H1 (cell line): ENCODE measurements around the gene OSBPL6. TPM values are rescaled to one million over a fixed set of nuclear protein-coding genes. Genes with fewer than 3 reads are reported as not detected.

Source experiments
- CTCF ChIA-PET: fragments of 300-600 bp; sonication (Branson Sonifier 250); formaldehyde crosslinking; loops from one replicate; lab custom pipeline; 2021; ENCODE audit not compliant: partially characterized antibody; lab: Charles Lee
- POLR2A ChIA-PET: fragments of 300-600 bp; sonication (Branson Sonifier 250); formaldehyde crosslinking; loops from one replicate; lab custom pipeline; 2021; ENCODE audit warnings: inconsistent platforms; ENCODE audit not compliant: partially characterized antibody; lab: Charles Lee
- DNase-seq, 2 experiments: peaks; one replicate each; pipeline versions ENCODE4 v3.0.0 to v3.0.0-alpha.2; 2010 to 2022; ENCODE audit warnings: low spot score in 2 of 2, low read depth in 1 of 2, mixed read lengths in 1 of 2
- FAIRE-seq: peaks from 2 replicates; lab custom pipeline; 2011; peaks lifted over from hg19 to GRCh38; lab: Jason Lieb, UNC
- H2AFZ ChIP-seq: 2 replicates; pipeline ENCODE4 v1.8.1; 2012; ENCODE audit warnings: low read length, inconsistent platforms
- H2AK5ac ChIP-seq: 2 replicates; pipeline ENCODE4 v1.6.1; 2013; ENCODE audit warnings: low read depth, low read length
- H2BK120ac ChIP-seq: replicated peaks from 2 replicates; pipeline ENCODE3; 2013; ENCODE audit warnings: low read depth, low read length, inconsistent platforms
- H2BK12ac ChIP-seq: 2 replicates; pipeline ENCODE4 v1.6.1; 2013; ENCODE audit warnings: low read depth, low read length
- H2BK15ac ChIP-seq: 2 replicates; pipeline ENCODE4 v1.6.1; 2013; ENCODE audit warnings: low read length
- H2BK20ac ChIP-seq: 2 replicates; pipeline ENCODE4 v1.6.1; 2013; ENCODE audit warnings: low read length
- H2BK5ac ChIP-seq: 2 replicates; pipeline ENCODE4 v1.6.1; 2013; ENCODE audit warnings: low read depth, low read length
- H3K14ac ChIP-seq: 2 replicates; pipeline ENCODE4 v1.6.1; 2013; ENCODE audit warnings: inconsistent platforms; ENCODE audit not compliant: insufficient read length
- H3K18ac ChIP-seq: 2 replicates; pipeline ENCODE4 v1.6.1; 2013; ENCODE audit warnings: low read length; ENCODE audit errors: extremely low read depth
- H3K23ac ChIP-seq: 2 replicates; pipeline ENCODE4 v1.6.1; 2013; ENCODE audit warnings: inconsistent platforms; ENCODE audit not compliant: insufficient read length
- H3K23me2 ChIP-seq: 2 replicates; pipeline ENCODE4 v1.6.1; 2013; ENCODE audit warnings: low read depth, low read length
- H3K27ac ChIP-seq: 2 replicates; pipeline ENCODE4 v1.6.1; 2011; ENCODE audit warnings: low read depth, low read length, inconsistent platforms
- H3K27me3 ChIP-seq, 4 experiments: replicated peaks in 1 of 4; 1 replicate in 1 of 4; 2 replicates in 3 of 4; pipeline versions ENCODE4 v1.6.1 to v1.8.1; 2011 to 2013; ENCODE audit warnings: low read length in 3 of 4, mild to moderate bottlenecking in 3 of 4, inconsistent platforms in 2 of 4, mixed read lengths in 2 of 4, moderate library complexity in 1 of 4; ENCODE audit not compliant: control insufficient read depth in 3 of 4, insufficient read depth in 3 of 4; ENCODE audit errors: extremely low read depth in 1 of 4
- H3K36me3 ChIP-seq, 4 experiments: 2 replicates each; pipeline versions ENCODE4 v1.6.1 to v1.8.1; 2011 to 2013; ENCODE audit warnings: mild to moderate bottlenecking in 4 of 4, low read length in 3 of 4, moderate library complexity in 2 of 4, control low read depth in 1 of 4, inconsistent platforms in 1 of 4; ENCODE audit not compliant: insufficient read depth in 4 of 4, control insufficient read depth in 2 of 4
- H3K4ac ChIP-seq: replicated peaks from 2 replicates; pipeline ENCODE3; 2013; ENCODE audit warnings: low read length, low read depth, mixed read lengths, inconsistent platforms; ENCODE audit not compliant: insufficient read length
- H3K4me1 ChIP-seq, 4 experiments: replicated peaks in 1 of 4; 1 replicate in 1 of 4; 2 replicates in 3 of 4; pipeline versions ENCODE4 v1.6.1 to v1.8.1; 2011 to 2013; ENCODE audit warnings: low read length in 3 of 4, inconsistent platforms in 2 of 4, mixed read lengths in 1 of 4; ENCODE audit not compliant: insufficient read depth in 4 of 4, control insufficient read depth in 3 of 4
- H3K4me2 ChIP-seq, 2 experiments: 2 replicates each; pipeline versions ENCODE4 v1.6.1 to v1.8.1; 2011 to 2013; ENCODE audit warnings: low read depth in 2 of 2, low read length in 2 of 2, control low read depth in 1 of 2, inconsistent platforms in 1 of 2, mild to moderate bottlenecking in 1 of 2; ENCODE audit not compliant: insufficient read depth in 1 of 2
- H3K4me3 ChIP-seq, 4 experiments: fragments of 200-600, 300-600 bp in 1 of 4; sonication (generic), shearing (Covaris generic), sonication (Bioruptor Twin) in 1 of 4; 2 replicates each; pipeline versions ENCODE4 v1.5.1 to v1.8.1; 2011 to 2016; ENCODE audit warnings: low read length in 4 of 4, low read depth in 3 of 4, control low read depth in 2 of 4, inconsistent platforms in 2 of 4, mild to moderate bottlenecking in 2 of 4, mixed read lengths in 1 of 4, moderate library complexity in 1 of 4; ENCODE audit not compliant: insufficient read depth in 2 of 4; ENCODE audit errors: extremely low read depth in 1 of 4
- H3K56ac ChIP-seq: replicated peaks from 2 replicates; pipeline ENCODE3; 2013; ENCODE audit warnings: low read depth, mild to moderate bottlenecking, mixed read lengths, low read length, inconsistent platforms; ENCODE audit not compliant: insufficient read length
- H3K79me1 ChIP-seq: 2 replicates; pipeline ENCODE4 v1.6.1; 2013; ENCODE audit warnings: low read depth, low read length, control low read depth
- H3K79me2 ChIP-seq, 2 experiments: 2 replicates each; pipeline versions ENCODE4 v1.6.1 to v1.8.1; 2012 to 2013; ENCODE audit warnings: low read length in 2 of 2, mild to moderate bottlenecking in 2 of 2, inconsistent platforms in 1 of 2; ENCODE audit not compliant: insufficient read depth in 2 of 2, control insufficient read depth in 1 of 2
- H3K9ac ChIP-seq, 4 experiments: replicated peaks in 1 of 4; 1 replicate in 1 of 4; 2 replicates in 3 of 4; pipeline versions ENCODE4 v1.6.1 to v1.8.1; 2011 to 2013; ENCODE audit warnings: low read depth in 3 of 4, low read length in 3 of 4, control low read depth in 2 of 4, mild to moderate bottlenecking in 2 of 4, moderate library complexity in 2 of 4, inconsistent platforms in 1 of 4; ENCODE audit errors: extremely low read depth in 1 of 4
- H3K9me3 ChIP-seq, 2 experiments: 2 replicates each; pipeline versions ENCODE4 v1.6.1 to v1.8.1; 2012 to 2013; ENCODE audit warnings: mild to moderate bottlenecking in 2 of 2, moderate library complexity in 2 of 2, control low read depth in 1 of 2, inconsistent platforms in 1 of 2, low read depth in 1 of 2, low read length in 1 of 2, mixed read lengths in 1 of 2; ENCODE audit not compliant: insufficient read depth in 2 of 2
- H4K20me1 ChIP-seq, 2 experiments: replicated peaks in 1 of 2; 2 replicates each; pipeline versions ENCODE3 to v1.8.1; 2011 to 2013; ENCODE audit warnings: inconsistent platforms in 2 of 2, low read length in 2 of 2, mild to moderate bottlenecking in 1 of 2; ENCODE audit not compliant: insufficient read depth in 2 of 2, control insufficient read depth in 1 of 2
- H4K5ac ChIP-seq: 2 replicates; pipeline ENCODE4 v1.6.1; 2013; ENCODE audit warnings: low read length, low read depth, mixed read lengths, inconsistent platforms; ENCODE audit not compliant: insufficient read length
- H4K8ac ChIP-seq: 2 replicates; pipeline ENCODE4 v1.8.0; 2013; ENCODE audit warnings: mild to moderate bottlenecking, moderate library complexity, low read length, inconsistent platforms; ENCODE audit not compliant: insufficient read depth; ENCODE audit errors: extremely low read depth
- H4K91ac ChIP-seq: replicated peaks from 2 replicates; pipeline ENCODE3; 2013; ENCODE audit warnings: low read length, mixed read lengths, inconsistent platforms; ENCODE audit not compliant: insufficient read length
- ATF2 ChIP-seq: IDR thresholded peaks from 2 replicates; pipeline ENCODE4 v1.6.1; 2012; ENCODE audit warnings: low read length, inconsistent platforms
- CBX5 ChIP-seq: fragments of 300-800, 300-1000 bp; sonication (generic); IDR thresholded peaks from 2 replicates; pipeline ENCODE4 v1.7.1; 2016; ENCODE audit warnings: antibody characterized with exemption, low read length, low read depth
- CHD1 ChIP-seq: IDR thresholded peaks from 2 replicates; pipeline ENCODE4 v1.6.1; 2012; ENCODE audit warnings: low read depth, low read length, improper control_type of control experiment
- CTBP2 ChIP-seq: IDR thresholded peaks from 2 replicates; pipeline ENCODE4 v1.7.0; 2011; ENCODE audit warnings: borderline replicate concordance, mild to moderate bottlenecking, moderate library complexity, mixed read lengths, low read length; ENCODE audit not compliant: insufficient read depth, insufficient read length
- MAFK ChIP-seq: IDR thresholded peaks from 2 replicates; pipeline ENCODE4 v1.6.1; 2012; ENCODE audit warnings: low read depth, mild to moderate bottlenecking, improper control_type of control experiment, low read length
- TBP ChIP-seq: IDR thresholded peaks from 2 replicates; pipeline ENCODE4 v1.6.1; 2011; ENCODE audit warnings: low read depth, low read length, improper control_type of control experiment
- WGBS, 2 experiments: shearing (Covaris generic) in 1 of 2; methylation state at CpG; one replicate each; pipeline versions ENCODE4 v1.1.6 to v1.1.7; 2013 to 2015; ENCODE audit warnings: low lambda C conversion rate in 2 of 2, mixed read lengths in 2 of 2, inconsistent platforms in 1 of 2, low coverage in 1 of 2, missing lambda C conversion rate in 1 of 2; ENCODE audit not compliant: insufficient replicate concordance in 2 of 2, insufficient coverage in 1 of 2, insufficient read length in 1 of 2; ENCODE audit errors: extremely low coverage in 1 of 2, missing lambda C conversion rate in 1 of 2; 5-methylcytosine and 5-hydroxymethylcytosine counted together
- polyA plus RNA-seq, 7 experiments: library from polyadenylated mRNA; depleted of rRNA in 3 of 7; stranded (reverse) in 5 of 7; unstranded in 2 of 7; fragments of >200 nt in 5 of 7; fragments of 200-250 nt in 2 of 7; gene quantifications; 1 replicate in 5 of 7; 2 replicates in 1 of 7; 4 replicates in 1 of 7; pipeline versions ENCODE4 v1.2.1 to v1.2.3, GENCODE V29; 2011 to 2013; ENCODE audit warnings: missing spikeins in 2 of 7, mixed read lengths in 2 of 7
- total RNA-seq: library from RNA; stranded (reverse); fragmentation: NEBNext Ultra II Directional; extraction: Animal tissue kit (Norgen Biotek cat#: 25700); gene quantifications from 2 replicates; pipeline ENCODE4 v1.2.1, GENCODE V29; 2021

OSBPL6 gene
- total and polyA plus RNA-seq, 2 of the 8 experiments (the other 6 are each of a cell fraction or from before 2014, with no cell fraction given) = 1.7 to 5.6 TPM

- H3K18ac ChIP-seq = no peak overlapping the region
- no peak overlapping the region for H3K14ac ChIP-seq
- H3K79me2 ChIP-seq = no peaks in the 10 kb centered on the region
- FAIRE-seq = no peak
- no peak overlapping the region for H3K4me3 ChIP-seq
- H3K23me2 ChIP-seq = no peaks in the 10 kb centered on the region; the same call in 1 of the 2 replicates
- no peak overlapping the region for H2BK5ac ChIP-seq
- no peak overlapping the region for H3K4me2 ChIP-seq
- no peak overlapping the region for H2AFZ ChIP-seq
- H2BK120ac ChIP-seq = no peak overlapping the region
- no peak for TF ChIP-seq CHD1
- TF ChIP-seq CBX5 = no peak
- no peak for TF ChIP-seq CTBP2
- TF ChIP-seq ATF2 = no peak
- TF ChIP-seq TBP = no peak
- TF ChIP-seq MAFK = no peak
- POLR2A ChIA-PET = interaction anchor here (1.1 to 2.4 kb wide), 4 partner anchors 10 to 33 kb away, joined by 3 to 8 read pairs (median 6); partner anchors contain the start of genes PJVK and PRKRA
- no peak overlapping the region for H2AK5ac ChIP-seq
- H3K9ac ChIP-seq = no peak overlapping the region
- H2BK15ac ChIP-seq = no peak overlapping the region
- no peak overlapping the region for H3K27ac ChIP-seq
- no peaks in the 10 kb centered on the region for H3K36me3 ChIP-seq
- no peak overlapping the region for H4K91ac ChIP-seq
- no peaks in the 10 kb centered on the region for H3K27me3 ChIP-seq
- no peak overlapping the region for H3K56ac ChIP-seq
- H3K4me1 ChIP-seq = peaks cover 0 to 2% (median 0%) of the 10 kb centered on the region in 4 experiments; a peak in 1 of 7 replicates
- no peak overlapping the region for H3K23ac ChIP-seq
- whole genome bisulfite sequencing, 2 experiments = 75% methylated on average over 1 of the region's 1 CpG; no CpG with 5 or more reads in 1 of the 2 experiments
- no peak overlapping the region for H2BK20ac ChIP-seq
- H2BK12ac ChIP-seq = no peak overlapping the region
- no peak overlapping the region for H4K5ac ChIP-seq
- no peak for DNase-seq
- H3K79me1 ChIP-seq = no peaks in the 10 kb centered on the region; the same call in 1 of the 2 replicates
- H4K20me1 ChIP-seq = no peaks in the 10 kb centered on the region
- H4K8ac ChIP-seq = no peak overlapping the region
- H3K9me3 ChIP-seq = no peaks in the 10 kb centered on the region
- H3K4ac ChIP-seq = no peak overlapping the region
- CTCF ChIA-PET = interaction anchor here (0.6 to 7.9 kb wide), 15 partner anchors 10 to 431 kb away, joined by 3 to 61 read pairs (median 3); partner anchors contain the start of gene RBM45
Measured at GRCh38 chr2:178418426-178418825, 224.1 kb downstream of the OSBPL6 start.
